ENCODE data around the gene CACNA1F.
A peak's percentile ranks its signal among the peaks of the same experiment; 100 is the strongest.
"Not testable (repeated sequence)": the region's sequence is repeated elsewhere in the genome, so short reads cannot be mapped to it uniquely, and the experiment has no call there.

The CACNA1F gene

GRCh38 chrX:49193542-49193964, 39.6 kb downstream of the CACNA1F start:
- DNase-seq, result no peak

DNA sequence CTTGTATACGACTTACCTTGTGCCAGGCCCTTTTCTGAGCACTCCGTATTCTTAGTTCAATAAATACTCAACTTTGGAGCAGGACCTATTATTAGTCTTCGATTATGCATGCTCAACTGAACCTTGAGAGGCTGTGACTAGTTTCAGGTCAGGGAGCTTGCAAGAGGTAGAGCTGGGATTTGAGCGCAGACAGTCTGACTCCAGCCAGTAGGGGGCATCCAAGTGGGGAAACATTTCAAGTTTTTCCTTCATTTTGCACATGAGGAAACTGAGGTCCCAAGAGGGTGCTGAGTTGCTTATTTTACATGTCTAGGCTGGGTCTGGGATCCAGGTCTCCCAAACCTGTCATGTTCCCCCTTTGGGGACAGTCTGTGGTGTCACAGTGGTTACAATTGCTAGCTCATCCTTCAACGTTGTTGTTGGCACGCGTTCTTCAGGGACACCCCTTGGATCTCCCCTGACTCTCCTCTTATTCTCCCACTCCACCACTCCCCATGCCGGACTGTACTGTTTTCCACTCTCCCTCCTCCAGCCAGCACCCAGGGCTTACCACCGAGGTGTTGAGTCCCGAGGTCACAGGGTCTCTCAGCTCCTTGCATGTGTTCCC, 40.3 kb downstream of the CACNA1F start:
- DNase-seq, result no peak

- no peak for DNase-seq
Observed at GRCh38 chrX:49191574-49192011, 41.5 kb downstream of the CACNA1F start.

DNA sequence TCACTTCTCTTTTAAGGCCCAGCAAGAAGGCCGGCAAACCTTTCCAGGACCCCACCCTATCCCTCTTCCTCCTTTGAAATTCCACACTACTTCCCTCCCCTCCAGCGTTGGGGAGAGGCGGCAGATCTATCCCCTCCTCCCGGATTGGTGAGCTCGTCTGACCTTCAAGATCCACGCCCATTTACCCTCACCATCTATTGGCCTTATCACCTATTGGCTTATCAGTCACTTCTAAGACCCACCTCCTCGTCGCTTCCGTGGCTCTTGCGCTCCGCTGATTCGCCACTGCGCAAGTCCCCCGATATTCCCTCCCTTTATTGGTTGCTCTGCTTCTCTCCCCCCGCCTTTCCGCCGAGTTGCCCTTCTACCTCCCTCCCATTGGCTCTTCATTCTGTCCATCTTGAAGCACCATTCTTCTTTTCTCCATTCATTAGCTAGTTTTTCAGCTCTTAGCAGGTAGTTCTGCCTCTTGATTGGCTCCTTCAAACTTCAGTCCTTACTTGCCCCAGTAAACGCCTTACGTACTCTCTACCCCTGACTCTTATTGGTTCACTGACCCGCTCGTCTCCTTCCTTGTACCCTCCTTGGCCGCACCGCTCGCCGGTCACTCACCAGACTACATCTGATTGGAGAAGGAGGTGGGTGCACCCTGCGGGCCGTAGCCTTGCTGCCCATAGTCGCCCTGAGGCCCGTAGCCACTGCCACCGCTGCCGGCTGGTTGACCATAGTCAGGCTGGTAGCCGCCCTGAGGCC, 42.1 kb downstream of the CACNA1F start:
- peak; percentile 99 for DNase-seq

- DNase-seq, result no peak
Observed at GRCh38 chrX:49189606-49190005, 43.5 kb downstream of the CACNA1F start.

GRCh38 chrX:49188468-49189076, 44.6 kb downstream of the CACNA1F start:
- no peak for DNase-seq

DNA sequence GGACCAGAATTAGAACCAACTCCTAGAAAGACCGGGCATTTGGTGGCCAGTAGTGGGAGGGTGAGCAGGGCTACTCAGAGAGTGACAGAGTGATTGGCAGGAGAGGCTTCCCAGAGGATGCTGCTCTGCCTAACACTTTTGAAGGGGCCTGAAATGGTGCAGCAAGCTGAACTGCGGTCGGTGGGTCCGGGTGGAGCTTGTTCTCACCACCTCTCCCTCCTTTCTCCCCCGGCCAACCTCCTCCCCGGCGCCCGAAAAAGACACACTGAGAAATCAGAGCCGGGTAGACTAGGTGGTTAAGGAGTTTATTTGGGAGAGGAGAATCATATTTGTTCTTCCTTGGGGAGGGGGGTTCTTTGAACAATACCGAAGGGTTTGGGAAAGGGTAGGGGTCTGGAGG, 45.6 kb downstream of the CACNA1F start:
- DNase-seq, result no peak

GRCh38 chrX:49187028-49187394, 46.1 kb downstream of the CACNA1F start:
- DNase-seq, result no peak

DNA sequence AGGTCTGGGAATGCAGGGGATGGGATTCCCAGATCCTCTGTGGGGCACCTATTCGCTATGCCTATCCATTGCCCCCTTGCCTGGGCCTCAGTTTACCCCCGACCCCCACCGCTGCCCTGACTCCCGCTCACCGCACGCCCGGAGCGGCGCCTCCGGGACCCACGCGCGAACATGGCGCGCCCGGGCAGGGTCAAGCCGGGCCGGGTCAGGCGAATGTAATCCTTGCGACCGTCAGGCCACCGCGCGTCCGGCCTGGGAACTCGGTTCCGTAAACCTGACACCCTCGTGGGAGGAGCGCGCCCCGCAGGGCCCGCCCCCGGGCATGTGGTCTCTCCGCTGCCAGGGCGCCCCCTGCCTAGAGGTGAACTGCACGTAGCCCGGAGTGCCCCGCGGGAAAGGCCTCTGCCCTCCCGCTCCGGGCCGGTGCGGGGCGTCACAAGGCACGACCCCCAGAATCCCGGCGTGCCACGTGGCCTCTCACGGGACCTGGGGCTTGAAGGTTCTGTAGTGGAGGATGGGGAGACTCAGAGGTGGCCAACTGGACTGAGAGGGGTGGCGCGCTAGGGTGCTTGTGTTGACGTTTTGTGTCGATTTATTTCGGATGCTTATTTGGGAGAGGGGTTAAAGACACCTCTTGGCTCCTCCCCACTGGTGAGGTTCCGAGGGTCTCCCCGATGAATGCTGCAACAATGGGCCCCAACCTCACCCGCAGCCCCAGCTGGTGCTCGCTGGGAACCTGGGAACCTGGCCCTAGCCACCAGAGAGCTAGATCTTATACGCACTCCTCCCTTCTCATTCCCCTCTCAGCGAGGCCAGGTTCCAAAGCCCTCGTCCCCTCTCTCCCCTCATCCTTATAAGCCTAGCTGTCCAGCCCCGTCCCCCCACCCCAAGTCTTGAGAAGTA, 46.8 kb downstream of the CACNA1F start, which contains the start of gene PRICKLE3:
PRICKLE3 (minus strand) TSS at position 249 of the 903 bp plus-strand sequence; CDS start at position 173, 76 bp downstream.
- DNase-seq, result peak; percentile 32

- DNase-seq, result peak; percentile 44
Observed at GRCh38 chrX:49184294-49185281, 48.6 kb downstream of the CACNA1F start.

DNA sequence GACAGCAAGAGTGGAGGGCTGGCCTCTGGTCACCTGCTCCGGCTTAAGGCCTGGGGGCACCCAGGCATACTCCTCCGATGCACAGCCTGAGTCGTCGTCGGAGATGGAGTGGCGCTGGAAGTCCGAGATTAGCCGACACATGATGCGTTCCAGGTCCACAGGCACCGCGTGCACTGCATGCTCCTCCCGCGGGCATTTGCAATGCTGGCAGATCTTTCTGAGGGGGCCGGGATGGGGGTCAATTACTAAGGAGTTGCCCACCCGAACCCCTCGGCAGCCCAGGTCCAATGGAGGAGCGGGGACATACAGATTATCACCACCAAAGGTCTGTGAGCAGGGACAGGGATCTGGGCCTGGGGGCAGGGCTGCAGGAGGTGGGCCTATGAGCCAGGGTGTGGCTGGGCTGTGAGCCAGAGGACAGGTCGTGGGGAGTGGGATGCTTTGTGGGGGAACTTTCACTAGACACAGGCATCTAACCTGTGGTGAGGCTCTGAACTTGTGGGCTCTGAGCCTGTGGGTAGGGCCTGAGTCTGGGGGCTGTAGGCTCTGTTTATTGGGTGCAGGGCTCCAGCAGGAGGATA, 49.3 kb downstream of the CACNA1F start:
- no peak for DNase-seq

- no peak for DNase-seq
Observed at GRCh38 chrX:49179358-49179757, 53.8 kb downstream of the CACNA1F start.

- no peak for DNase-seq
Observed at GRCh38 chrX:49178537-49178936, 54.6 kb downstream of the CACNA1F start.

DNA sequence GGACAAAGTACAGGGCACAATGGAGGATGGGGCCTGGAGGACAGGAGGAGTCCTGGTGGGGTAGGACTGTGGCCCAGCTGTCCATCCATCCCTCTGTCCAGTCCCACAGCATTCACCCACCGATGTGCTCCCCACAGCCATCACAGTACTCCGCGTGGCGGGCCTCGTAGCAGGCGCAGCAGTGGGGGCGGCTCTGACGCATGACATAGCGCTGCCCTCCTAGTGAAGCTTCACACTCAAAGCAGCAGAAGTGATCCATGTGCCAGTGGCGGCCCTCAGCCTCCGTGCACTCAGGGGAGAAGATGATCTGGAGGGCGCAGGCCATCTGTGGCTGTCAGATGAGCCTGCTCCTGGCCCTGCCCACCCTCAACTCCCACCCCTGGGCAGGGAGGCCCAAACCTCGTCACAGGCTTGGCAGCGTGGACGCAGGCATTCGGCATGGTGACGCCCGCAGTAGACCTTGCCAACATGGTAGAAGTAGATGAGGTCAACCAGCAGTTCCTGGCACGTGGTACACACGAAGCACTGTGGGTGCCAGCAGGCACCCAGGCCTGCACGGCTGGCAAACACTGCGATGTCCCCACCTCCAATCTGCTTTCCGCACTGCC, 55.2 kb downstream of the CACNA1F start:
- DNase-seq, result no peak

- DNase-seq, result peak; percentile 24
Observed at GRCh38 chrX:49177338-49177833, 55.8 kb downstream of the CACNA1F start.

- no peak for DNase-seq
Observed at GRCh38 chrX:49176421-49177326, 56.5 kb downstream of the CACNA1F start.

- DNase-seq, result no peak
Observed at GRCh38 chrX:49175435-49176274, 57.5 kb downstream of the CACNA1F start.

- DNase-seq, result no peak
Observed at GRCh38 chrX:49174723-49175122, 58.4 kb downstream of the CACNA1F start.

- DNase-seq, result not testable (repeated sequence)
Observed at GRCh38 chrX:49173544-49173943, 59.6 kb downstream of the CACNA1F start.

Measured in DMS 273 treated with DMSO at 0.1 percent for 48 hours (cell line).